H1 (cell line): Measurements from ENCODE around the gene P3H1. TPM values are rescaled to one million over a fixed set of nuclear protein-coding genes. Genes with fewer than 3 reads are reported as not detected.

Experiments used
- BRCA1 ChIP-seq: IDR thresholded peaks from 2 replicates; pipeline ENCODE4 v1.6.1; 2012; ENCODE audit warnings: low read depth, low read length, improper control_type of control experiment
- JUND ChIP-seq: IDR thresholded peaks from 2 replicates; pipeline ENCODE4 v1.6.1; 2011; ENCODE audit warnings: mild to moderate bottlenecking, improper control_type of control experiment, low read length
- TAF1 ChIP-seq: IDR thresholded peaks from 2 replicates; pipeline ENCODE4 v1.6.1; 2011; ENCODE audit warnings: mild to moderate bottlenecking, low read depth, low read length
- USF2 ChIP-seq: IDR thresholded peaks from 2 replicates; pipeline ENCODE4 v1.6.1; 2011; ENCODE audit warnings: low read length, improper control_type of control experiment
- polyA plus RNA-seq, 7 experiments: library from polyadenylated mRNA; depleted of rRNA in 3 of 7; stranded (reverse) in 5 of 7; unstranded in 2 of 7; fragments of >200 nt in 5 of 7; fragments of 200-250 nt in 2 of 7; gene quantifications; 1 replicate in 5 of 7; 2 replicates in 1 of 7; 4 replicates in 1 of 7; pipeline versions ENCODE4 v1.2.1 to v1.2.3, GENCODE V29; 2011 to 2013; ENCODE audit warnings: missing spikeins in 2 of 7, mixed read lengths in 2 of 7
- total RNA-seq: library from RNA; stranded (reverse); fragmentation: NEBNext Ultra II Directional; extraction: Animal tissue kit (Norgen Biotek cat#: 25700); gene quantifications from 2 replicates; pipeline ENCODE4 v1.2.1, GENCODE V29; 2021
- TF ChIP-seq, protein P1 (sequence below), 3 experiments: IDR thresholded peaks; 1 replicate in 2 of 3; 2 replicates in 1 of 3; pipeline versions ENCODE4 v1.5.1 to v1.6.1; 2011; ENCODE audit warnings: low read length in 3 of 3, mild to moderate bottlenecking in 3 of 3, inconsistent platforms in 2 of 3, low read depth in 1 of 3, moderate library complexity in 1 of 3; ENCODE audit not compliant: insufficient read depth in 1 of 3; ENCODE audit errors: control extremely low read depth in 1 of 3

The P3H1 gene
- total and polyA plus RNA-seq, 2 of the 8 experiments (the other 6 are each of a cell fraction or from before 2014, with no cell fraction given), result 58.4 to 87.5 TPM

- TF ChIP-seq BRCA1 (no peak), JUND (no peak), USF2 (no peak), TAF1 (no peak)
- TF ChIP-seq, protein P1, sequence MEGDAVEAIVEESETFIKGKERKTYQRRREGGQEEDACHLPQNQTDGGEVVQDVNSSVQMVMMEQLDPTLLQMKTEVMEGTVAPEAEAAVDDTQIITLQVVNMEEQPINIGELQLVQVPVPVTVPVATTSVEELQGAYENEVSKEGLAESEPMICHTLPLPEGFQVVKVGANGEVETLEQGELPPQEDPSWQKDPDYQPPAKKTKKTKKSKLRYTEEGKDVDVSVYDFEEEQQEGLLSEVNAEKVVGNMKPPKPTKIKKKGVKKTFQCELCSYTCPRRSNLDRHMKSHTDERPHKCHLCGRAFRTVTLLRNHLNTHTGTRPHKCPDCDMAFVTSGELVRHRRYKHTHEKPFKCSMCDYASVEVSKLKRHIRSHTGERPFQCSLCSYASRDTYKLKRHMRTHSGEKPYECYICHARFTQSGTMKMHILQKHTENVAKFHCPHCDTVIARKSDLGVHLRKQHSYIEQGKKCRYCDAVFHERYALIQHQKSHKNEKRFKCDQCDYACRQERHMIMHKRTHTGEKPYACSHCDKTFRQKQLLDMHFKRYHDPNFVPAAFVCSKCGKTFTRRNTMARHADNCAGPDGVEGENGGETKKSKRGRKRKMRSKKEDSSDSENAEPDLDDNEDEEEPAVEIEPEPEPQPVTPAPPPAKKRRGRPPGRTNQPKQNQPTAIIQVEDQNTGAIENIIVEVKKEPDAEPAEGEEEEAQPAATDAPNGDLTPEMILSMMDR (IDR thresholded peaks at IDR 0.05; ENCODE audit: control extremely low read depth in 1 of 3, insufficient read depth in 1 of 3, low read depth in 1 of 3, low read length in 3 of 3), result peak; percentile 37 to 64 (median 62); a peak in 3 of 4 replicates
Measured at GRCh38 chr1:42759114-42759513, 7.7 kb downstream of the P3H1 start (continued).
